Natural killer cell treated with Interleukin-12 subunit alpha and Interleukin-12 subunit beta and Interleukin-15 and Interleukin-18, amount 100 ng/mL, for 72 hours (primary cell): Measurements from ENCODE around the gene DLG5. TPM values are rescaled to one million over a fixed set of nuclear protein-coding genes. Genes with fewer than 3 reads are reported as not detected.

ENCODE experiments used
- ATAC-seq, 2 donors: fragments of 150-1000 bp; cut with Tn5 transposase in 1 of 2; sonication (Bioruptor Pico), chemical (Tn5 transposase) in 1 of 2; 2 replicates each; pipeline ENCODE4 v1.10.0; 2021
- DNase-seq: peaks from one replicate; pipeline ENCODE4 v3.0.0; 2022; ENCODE audit warnings: low spot score
- H3K27ac Mint-ChIP-seq, 2 donors: 1 replicate in 1 of 2; 2 replicates in 1 of 2; pipeline ENCODE4 v1.8.0; 2022; ENCODE audit warnings: mixed read lengths in 2 of 2, mild to moderate bottlenecking in 1 of 2, moderate library complexity in 1 of 2
- H3K27me3 Mint-ChIP-seq, 2 donors: 1 replicate in 1 of 2; 2 replicates in 1 of 2; pipeline ENCODE4 v1.8.0; 2022; ENCODE audit warnings: mixed read lengths in 2 of 2
- H3K36me3 Mint-ChIP-seq: one replicate; pipeline ENCODE4 v1.8.0; 2022; ENCODE audit warnings: mixed read lengths
- H3K4me1 Mint-ChIP-seq, 2 donors: 1 replicate in 1 of 2; 2 replicates in 1 of 2; pipeline ENCODE4 v1.8.0; 2022; ENCODE audit warnings: low read depth in 2 of 2, mixed read lengths in 2 of 2, mild to moderate bottlenecking in 1 of 2
- H3K4me3 Mint-ChIP-seq: one replicate; pipeline ENCODE4 v1.8.0; 2022; ENCODE audit warnings: mixed read lengths
- H3K9me3 Mint-ChIP-seq: 2 replicates; pipeline ENCODE4 v1.8.0; 2022; ENCODE audit warnings: mixed read lengths
- total RNA-seq, 2 donors: library from RNA; stranded (reverse); gene quantifications; one replicate each; pipeline ENCODE4 v1.2.3, GENCODE V29; 2022

DLG5 gene
- total RNA-seq, 2 donors from 2014 or later: 8.5 to 12.3 TPM

DNA sequence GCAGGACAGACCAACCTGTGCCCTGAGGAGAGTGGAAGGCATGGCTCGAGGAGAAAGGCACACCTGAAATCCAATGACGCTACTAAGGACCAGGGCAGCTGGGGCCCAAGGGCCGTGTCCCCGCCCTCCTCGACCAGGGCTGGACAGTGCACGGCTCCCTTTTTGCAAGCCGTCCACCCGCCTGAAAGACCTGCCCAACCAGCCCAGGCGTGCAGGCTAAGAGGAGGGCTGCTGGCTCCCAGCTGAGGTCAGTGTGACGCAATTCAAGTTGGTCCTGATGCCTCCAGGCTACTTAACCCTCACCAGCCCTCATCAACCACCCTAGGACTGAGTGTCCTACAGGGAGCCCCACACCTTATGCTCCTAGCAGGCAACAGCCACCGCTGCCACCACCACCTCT lies 69.3 kb downstream of the DLG5 start:
- peaks cover 6 to 8% of the 10 kb centered on the region in 2 donors for H3K4me1 Mint-ChIP-seq
- no peak overlapping the region for H3K4me3 Mint-ChIP-seq
- no peak overlapping the region for H3K27ac Mint-ChIP-seq
- H3K36me3 Mint-ChIP-seq: no peaks in the 10 kb centered on the region
- H3K9me3 Mint-ChIP-seq: no peaks in the 10 kb centered on the region
- ATAC-seq (peak in 1 of 2 donors; percentile 35), DNase-seq (no peak)
- no peaks in the 10 kb centered on the region for H3K27me3 Mint-ChIP-seq

DNA sequence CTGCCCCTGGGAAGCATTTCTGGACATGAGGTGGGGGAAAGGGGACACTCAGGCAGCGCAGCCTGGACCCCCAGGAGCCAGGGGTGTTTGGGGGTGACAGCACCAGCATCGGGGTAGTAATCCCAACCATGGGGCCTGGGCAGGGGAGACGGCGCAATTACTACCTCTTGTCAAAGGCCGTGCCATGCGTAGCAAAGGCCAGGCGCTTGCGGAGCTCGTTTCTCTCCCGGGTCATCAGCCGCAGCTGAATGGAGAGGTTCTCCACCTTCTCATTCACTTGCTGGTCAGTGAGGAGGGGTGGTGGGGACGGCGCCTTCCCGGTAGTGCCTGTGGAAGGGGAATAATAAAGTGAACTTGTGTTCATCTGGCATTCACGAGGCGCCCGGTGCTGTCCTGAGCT lies 70.0 kb downstream of the DLG5 start:
- ATAC-seq (no peak), DNase-seq (no peak)
- no peak overlapping the region for H3K27ac Mint-ChIP-seq
- H3K27me3 Mint-ChIP-seq: no peaks in the 10 kb centered on the region
- H3K36me3 Mint-ChIP-seq: no peaks in the 10 kb centered on the region
- no peaks in the 10 kb centered on the region for H3K9me3 Mint-ChIP-seq
- H3K4me1 Mint-ChIP-seq: peaks cover 3 to 4% of the 10 kb centered on the region in 2 donors
- no peak overlapping the region for H3K4me3 Mint-ChIP-seq

DNA sequence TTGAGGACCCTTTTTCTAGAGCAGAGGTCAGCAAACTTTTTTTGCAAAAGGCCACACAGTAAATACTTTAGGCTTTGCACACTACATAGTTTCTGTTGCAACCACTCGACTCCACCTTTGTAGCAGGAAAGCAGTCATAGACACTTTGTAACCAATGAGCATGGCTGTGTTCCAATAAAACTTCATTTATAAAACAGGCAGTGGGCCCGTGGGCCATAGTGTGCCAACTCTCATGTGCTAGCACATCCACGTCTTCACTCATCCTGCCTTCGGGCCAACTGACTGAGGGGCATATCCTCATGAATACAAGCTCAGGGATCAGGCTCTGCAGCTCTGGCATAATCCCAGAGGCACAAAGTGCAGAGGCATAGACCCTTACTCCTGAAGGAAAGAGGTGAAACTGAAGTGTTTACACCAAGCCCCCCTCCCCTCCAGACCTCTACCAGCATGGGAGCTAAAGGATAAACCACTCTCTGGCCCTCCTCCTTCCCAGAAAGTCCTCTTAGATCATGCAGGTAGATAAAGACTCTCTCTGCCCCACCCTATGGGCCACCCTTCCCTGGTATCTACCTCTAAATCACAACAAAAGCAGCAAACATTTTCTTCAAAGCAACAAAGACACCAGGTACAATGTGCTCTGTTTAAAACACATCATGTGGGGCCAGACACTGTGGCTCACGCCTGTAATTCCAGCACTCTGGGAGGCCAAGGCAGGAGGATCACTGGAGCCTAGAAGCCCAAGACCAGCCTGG lies 71.0 kb downstream of the DLG5 start:
- Mint-ChIP-seq H3K27me3 (no peaks in the 10 kb centered on the region), H3K36me3 (no peaks in the 10 kb centered on the region), H3K27ac (no peak overlapping the region)

DNA sequence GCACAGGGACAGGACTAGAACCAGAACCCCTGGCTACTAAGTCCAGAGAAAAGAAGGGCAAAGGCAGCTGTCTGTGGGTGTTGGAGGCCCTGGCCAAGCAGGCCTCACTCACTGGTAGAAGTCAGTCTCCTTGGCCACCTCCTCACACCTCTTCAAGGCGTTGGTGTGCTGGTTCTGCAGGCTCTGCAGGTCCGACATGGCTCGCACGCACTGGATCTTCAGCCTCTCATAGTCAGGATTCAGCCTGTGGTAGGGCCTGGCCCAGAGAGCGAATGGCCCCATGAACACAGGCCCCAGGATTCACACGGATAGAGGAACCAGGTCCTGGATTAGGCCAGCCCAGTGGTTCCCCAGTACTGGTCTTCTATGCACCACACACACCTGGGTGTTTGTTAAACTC lies 72.4 kb downstream of the DLG5 start:
- Mint-ChIP-seq H3K27me3 (no peaks in the 10 kb centered on the region), H3K9me3 (no peaks in the 10 kb centered on the region), H3K27ac (no peak overlapping the region), H3K36me3 (no peaks in the 10 kb centered on the region), H3K4me3 (no peak overlapping the region), H3K4me1 (peaks cover 0 to 3% of the 10 kb centered on the region in 2 donors)
- DNase-seq: no peak
- no peak for ATAC-seq

More for the DNA sequence above, 71.0 kb downstream of the DLG5 start:
- no peak for ATAC-seq
- H3K9me3 Mint-ChIP-seq: no peaks in the 10 kb centered on the region
- no peak overlapping the region for H3K4me3 Mint-ChIP-seq
- DNase-seq: no peak
- H3K4me1 Mint-ChIP-seq: peaks cover 0 to 3% of the 10 kb centered on the region in 2 donors

DNA sequence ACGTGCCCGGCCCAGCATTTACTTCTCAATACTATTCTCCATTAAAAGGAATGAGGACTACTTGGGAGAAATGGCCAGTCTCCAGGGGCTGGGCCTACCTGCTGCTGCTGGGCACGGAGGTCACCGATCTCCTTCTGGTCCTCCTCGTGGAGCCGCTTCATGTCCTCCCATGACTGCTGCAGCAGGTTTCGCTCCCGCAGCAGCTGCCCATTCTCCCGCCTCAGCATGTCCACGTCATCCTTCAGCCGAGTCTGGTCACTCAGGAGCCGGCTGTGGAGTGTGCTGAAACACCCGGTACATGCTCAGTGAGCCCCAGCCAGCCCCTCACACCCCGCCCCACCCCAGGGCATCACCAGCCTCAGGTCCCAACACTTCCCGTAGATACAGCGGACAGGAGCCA lies 73.3 kb downstream of the DLG5 start:
- peaks cover 0 to 3% of the 10 kb centered on the region in 2 donors for H3K4me1 Mint-ChIP-seq
- H3K27me3 Mint-ChIP-seq: no peaks in the 10 kb centered on the region
- ATAC-seq (no peak), DNase-seq (no peak)
- no peak overlapping the region for H3K27ac Mint-ChIP-seq
- H3K4me3 Mint-ChIP-seq: no peak overlapping the region
- H3K9me3 Mint-ChIP-seq: no peaks in the 10 kb centered on the region
- H3K36me3 Mint-ChIP-seq: no peaks in the 10 kb centered on the region

- Mint-ChIP-seq H3K9me3 (no peaks in the 10 kb centered on the region), H3K27ac (peak overlapping the region in 1 of 2 donors; percentile 24), H3K4me1 (no peaks in the 10 kb centered on the region), H3K27me3 (no peaks in the 10 kb centered on the region), H3K4me3 (no peak overlapping the region), H3K36me3 (no peaks in the 10 kb centered on the region)
- ATAC-seq (no peak), DNase-seq (no peak)
Observed at GRCh38 chr10:77850620-77851231, 75.8 kb downstream of the DLG5 start.

GRCh38 chr10:77849039-77849664 lies 77.4 kb downstream of the DLG5 start:
- DNase-seq: no peak
- no peaks in the 10 kb centered on the region for H3K9me3 Mint-ChIP-seq
- H3K4me1 Mint-ChIP-seq: peaks cover 0 to 3% of the 10 kb centered on the region in 2 donors
- no peaks in the 10 kb centered on the region for H3K27me3 Mint-ChIP-seq
- H3K27ac Mint-ChIP-seq: no peak overlapping the region
- ATAC-seq: no peak
- no peaks in the 10 kb centered on the region for H3K36me3 Mint-ChIP-seq
- no peak overlapping the region for H3K4me3 Mint-ChIP-seq

DNA sequence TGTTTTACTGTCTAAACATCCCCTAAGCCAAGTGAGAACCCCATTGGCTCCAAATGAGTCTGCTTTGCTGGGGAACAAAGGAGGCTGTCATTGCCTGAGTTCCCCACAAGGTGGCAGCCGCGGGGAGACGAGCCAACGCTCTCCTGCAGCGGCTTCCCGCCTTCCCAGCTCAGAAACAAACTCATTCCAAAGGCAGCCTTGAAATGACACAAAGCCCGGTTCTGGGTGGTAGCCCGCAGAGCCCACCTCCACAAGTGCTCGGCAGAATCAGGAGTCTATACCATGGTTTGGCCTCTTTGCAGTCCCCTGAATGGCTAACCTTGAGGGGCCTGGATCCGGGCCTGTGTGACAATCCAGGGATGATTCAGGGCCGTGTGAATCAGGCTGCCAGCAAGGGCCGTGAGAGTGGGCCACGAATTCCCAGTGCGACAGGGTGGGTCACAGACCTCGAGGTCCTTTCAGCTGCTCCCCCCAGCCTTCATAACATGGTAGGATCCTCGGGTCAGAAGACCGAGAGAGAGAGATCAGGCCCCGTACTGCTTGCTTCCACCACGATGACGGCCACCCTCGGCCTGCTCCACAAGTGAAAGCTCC lies 79.7 kb downstream of the DLG5 start:
- Mint-ChIP-seq H3K4me1 (peaks cover 0 to 3% of the 10 kb centered on the region in 2 donors), H3K9me3 (no peaks in the 10 kb centered on the region), H3K4me3 (no peak overlapping the region), H3K27me3 (no peaks in the 10 kb centered on the region), H3K36me3 (no peaks in the 10 kb centered on the region), H3K27ac (no peak overlapping the region)
- DNase-seq (peak; percentile 80), ATAC-seq (peak; percentile 63 to 70)

GRCh38 chr10:77845451-77845850 lies 81.1 kb downstream of the DLG5 start:
- DNase-seq (no peak), ATAC-seq (no peak)
- H3K4me3 Mint-ChIP-seq: no peak overlapping the region
- no peaks in the 10 kb centered on the region for H3K36me3 Mint-ChIP-seq
- H3K27ac Mint-ChIP-seq: peak overlapping the region in 1 of 2 donors; percentile 45
- peaks cover 0 to 3% of the 10 kb centered on the region in 2 donors for H3K4me1 Mint-ChIP-seq
- no peaks in the 10 kb centered on the region for H3K9me3 Mint-ChIP-seq
- no peaks in the 10 kb centered on the region for H3K27me3 Mint-ChIP-seq

- peak overlapping the region in 1 of 2 donors; percentile 45 for H3K27ac Mint-ChIP-seq
- no peaks in the 10 kb centered on the region for H3K9me3 Mint-ChIP-seq
- ATAC-seq (no peak), DNase-seq (no peak)
- peaks cover 0 to 3% of the 10 kb centered on the region in 2 donors for H3K4me1 Mint-ChIP-seq
- no peak overlapping the region for H3K4me3 Mint-ChIP-seq
- H3K36me3 Mint-ChIP-seq: no peaks in the 10 kb centered on the region
- no peaks in the 10 kb centered on the region for H3K27me3 Mint-ChIP-seq
Observed at GRCh38 chr10:77844713-77845445, 81.7 kb downstream of the DLG5 start.

GRCh38 chr10:77844177-77844576 lies 82.4 kb downstream of the DLG5 start:
- Mint-ChIP-seq H3K27ac (peak overlapping the region in 1 of 2 donors; percentile 45), H3K4me3 (no peak overlapping the region), H3K4me1 (peaks cover 0 to 3% of the 10 kb centered on the region in 2 donors), H3K9me3 (no peaks in the 10 kb centered on the region), H3K27me3 (no peaks in the 10 kb centered on the region), H3K36me3 (no peaks in the 10 kb centered on the region)
- ATAC-seq (no peak), DNase-seq (no peak)

GRCh38 chr10:77843264-77843663 lies 83.3 kb downstream of the DLG5 start:
- Mint-ChIP-seq H3K27me3 (no peaks in the 10 kb centered on the region), H3K36me3 (no peaks in the 10 kb centered on the region), H3K9me3 (no peaks in the 10 kb centered on the region), H3K27ac (no peak overlapping the region), H3K4me3 (no peak overlapping the region), H3K4me1 (peaks cover 0 to 3% of the 10 kb centered on the region in 2 donors)
- DNase-seq (no peak), ATAC-seq (no peak)

DNA sequence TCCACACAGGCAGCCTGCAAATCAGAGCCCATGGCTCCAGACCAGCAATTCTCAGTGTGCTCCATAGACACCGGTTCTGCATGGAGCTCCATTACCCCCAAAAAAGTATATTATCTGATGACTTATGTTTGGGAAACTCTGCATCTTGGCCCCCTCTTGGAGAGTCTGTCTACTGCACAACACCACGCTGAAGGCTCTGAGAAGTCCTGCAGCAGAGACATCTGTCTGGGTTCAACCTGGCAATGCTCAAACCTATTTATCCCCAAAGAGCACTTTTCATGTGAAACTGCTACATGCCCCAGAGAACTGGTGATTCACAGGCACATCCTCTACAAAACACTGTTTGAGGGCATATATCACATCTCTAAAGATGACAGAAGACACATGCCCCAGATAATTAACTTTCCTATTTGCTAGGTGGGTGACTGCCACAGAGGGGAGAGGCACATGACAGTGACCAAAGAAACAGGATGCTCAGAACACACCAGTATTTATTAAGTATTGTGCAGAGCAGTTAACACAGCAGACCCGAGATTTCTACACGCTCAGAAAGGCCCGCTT lies 83.8 kb downstream of the DLG5 start:
- no peaks in the 10 kb centered on the region for H3K27me3 Mint-ChIP-seq
- H3K4me1 Mint-ChIP-seq: peaks cover 0 to 3% of the 10 kb centered on the region in 2 donors
- no peak overlapping the region for H3K27ac Mint-ChIP-seq
- H3K4me3 Mint-ChIP-seq: no peak overlapping the region
- ATAC-seq (no peak), DNase-seq (no peak)
- H3K36me3 Mint-ChIP-seq: no peaks in the 10 kb centered on the region
- no peaks in the 10 kb centered on the region for H3K9me3 Mint-ChIP-seq
